Activated naive CD4-positive, alpha-beta T cell treated with anti-CD3 and anti-CD28 coated beads, Interleukin-2, amount 50 U/mL, for 24 hours (primary cell): ENCODE measurements around the gene SIRPG.
"Not testable (repeated sequence)": the region's sequence is repeated elsewhere in the genome, so short reads cannot be mapped to it uniquely, and the experiment has no call there.

ENCODE experiments used
- H3K27ac Mint-ChIP-seq: one replicate; pipeline ENCODE4 v1.8.0; 2021; ENCODE audit warnings: mild to moderate bottlenecking, mixed read lengths
- H3K27me3 Mint-ChIP-seq: one replicate; pipeline ENCODE4 v1.8.0; 2021; ENCODE audit warnings: mixed read lengths
- H3K36me3 Mint-ChIP-seq: one replicate; pipeline ENCODE4 v1.8.0; 2021; ENCODE audit warnings: mixed read lengths
- H3K4me1 Mint-ChIP-seq: one replicate; pipeline ENCODE4 v1.8.0; 2021; ENCODE audit warnings: mixed read lengths
- H3K4me3 Mint-ChIP-seq: one replicate; pipeline ENCODE4 v1.8.0; 2021; ENCODE audit warnings: mild to moderate bottlenecking, mixed read lengths
- H3K9me3 Mint-ChIP-seq: one replicate; pipeline ENCODE4 v1.8.0; 2021; ENCODE audit warnings: mixed read lengths

Gene SIRPG

DNA sequence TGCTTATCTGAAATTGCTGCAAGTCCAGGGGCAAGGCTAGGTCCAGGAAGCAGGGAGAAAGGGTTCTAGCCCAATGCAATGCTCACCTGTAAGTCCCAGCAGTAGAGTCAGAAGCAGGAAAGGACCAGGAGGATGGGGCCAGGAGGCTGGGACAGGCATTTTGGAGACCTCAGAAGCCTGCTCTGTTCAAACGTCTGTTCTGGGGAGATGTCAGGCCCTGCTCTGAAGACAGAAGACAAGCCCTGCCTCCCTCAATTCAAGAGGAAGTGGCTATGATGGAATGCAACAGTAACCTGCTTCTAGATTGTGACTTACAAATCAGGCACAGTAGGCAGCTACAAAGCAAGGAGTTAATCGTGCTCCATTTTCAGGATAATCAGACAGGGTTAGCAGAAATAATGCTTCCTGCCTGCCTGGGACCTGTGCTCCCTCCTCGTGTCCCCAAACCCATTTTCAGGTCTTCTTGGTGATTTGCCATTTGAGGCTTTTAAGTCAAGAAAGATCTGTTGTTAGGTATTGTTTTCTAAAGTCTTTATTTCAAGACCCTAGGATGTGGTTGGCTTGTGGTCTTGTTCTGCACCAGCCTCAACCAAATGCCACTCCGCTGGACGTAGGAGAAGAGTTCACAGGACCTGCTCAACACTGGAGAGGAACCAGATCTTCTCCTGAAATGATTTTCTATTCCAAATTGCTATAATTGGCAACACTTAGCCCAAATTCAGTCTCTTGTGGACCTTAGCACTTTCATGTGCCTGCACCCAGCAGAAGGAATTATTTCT, at the start of gene SIRPG:
SIRPG (minus strand) TSS at position 224 of the 779 bp plus-strand sequence; CDS start at position 159, 65 bp downstream.
- Mint-ChIP-seq H3K4me3 (peak within 1 kb of the TSS; percentile 90), H3K4me1 (peaks cover 94% of the 10 kb centered on the region), H3K9me3 (peaks cover 16% of the 10 kb centered on the region), H3K27me3 (no peaks in the 10 kb centered on the region), H3K27ac (peak within 1 kb of the TSS; percentile 99), H3K36me3 (peaks cover 45% of the 10 kb centered on the region)

DNA sequence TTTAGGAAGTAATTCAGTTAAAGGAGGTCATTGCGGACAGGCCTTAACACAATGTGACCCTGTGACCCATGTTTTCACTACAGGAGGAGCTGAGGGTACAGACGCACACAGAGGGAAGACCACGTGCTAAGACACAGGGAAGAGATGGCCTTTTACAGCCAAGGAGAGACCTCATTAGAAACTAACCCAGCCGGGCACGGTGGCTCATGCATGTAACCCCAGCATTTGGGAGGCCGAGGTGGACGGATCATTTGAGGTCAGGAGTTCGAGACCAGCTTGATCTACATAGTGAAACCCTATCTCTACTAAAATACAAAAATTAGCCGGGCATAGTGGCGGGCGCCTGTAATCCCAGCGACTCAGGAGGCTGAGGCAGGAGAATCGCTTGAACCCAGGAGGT, 49.3 kb upstream of the SIRPG start:
- Mint-ChIP-seq H3K36me3 (peaks cover 14% of the 10 kb centered on the region), H3K9me3 (peaks cover 14% of the 10 kb centered on the region), H3K4me1 (peaks cover 28% of the 10 kb centered on the region)
- H3K27ac Mint-ChIP-seq, H3K27me3 Mint-ChIP-seq, H3K4me3 Mint-ChIP-seq: not testable (repeated sequence)

DNA sequence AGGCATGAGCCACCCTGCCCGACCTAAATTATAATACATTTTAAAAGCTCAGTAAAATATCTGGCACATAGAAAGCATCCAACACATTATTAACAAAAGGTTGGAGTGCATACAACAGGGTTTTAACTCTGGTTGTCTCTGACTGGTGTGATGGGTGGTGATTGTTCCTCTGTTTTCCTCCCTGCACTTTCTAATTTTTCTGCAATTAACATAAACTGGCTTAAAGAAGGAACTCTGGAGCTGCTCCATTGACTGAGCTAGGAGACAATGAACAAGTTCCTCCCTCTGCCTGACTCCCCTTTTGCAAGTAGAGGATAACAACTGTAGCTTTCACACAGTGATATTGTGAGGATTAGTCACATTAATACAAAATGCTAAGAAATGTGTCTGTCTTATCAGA, 48.5 kb upstream of the SIRPG start:
- Mint-ChIP-seq H3K4me3 (no peak overlapping the region), H3K27ac (no peak overlapping the region), H3K27me3 (no peaks in the 10 kb centered on the region), H3K4me1 (peaks cover 28% of the 10 kb centered on the region), H3K36me3 (peaks cover 11% of the 10 kb centered on the region), H3K9me3 (peaks cover 14% of the 10 kb centered on the region)

GRCh38 chr20:1702855-1703254, 45.3 kb upstream of the SIRPG start:
- Mint-ChIP-seq H3K27me3 (no peaks in the 10 kb centered on the region), H3K27ac (no peak overlapping the region), H3K36me3 (peaks cover 17% of the 10 kb centered on the region), H3K9me3 (peaks cover 14% of the 10 kb centered on the region), H3K4me3 (no peak overlapping the region), H3K4me1 (peaks cover 27% of the 10 kb centered on the region)

DNA sequence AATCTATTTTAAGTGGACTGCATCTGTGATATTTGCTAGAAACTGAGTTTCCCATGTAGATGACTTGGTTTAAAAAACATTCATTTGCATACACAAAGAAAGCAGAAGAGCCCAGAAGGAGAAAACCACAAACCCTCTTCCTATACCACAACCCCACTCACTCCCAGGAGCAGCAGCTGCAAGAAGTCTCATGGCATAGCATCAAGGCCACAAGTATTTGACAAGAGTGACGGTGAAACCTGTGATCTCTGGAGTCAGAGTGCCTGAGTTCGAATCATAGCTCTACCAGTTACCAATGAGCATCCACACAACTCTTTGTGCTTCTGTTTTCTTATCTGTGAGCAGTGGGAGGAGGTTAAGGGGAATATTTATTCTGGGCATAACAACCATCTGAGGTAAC, 44.7 kb upstream of the SIRPG start:
- H3K4me3 Mint-ChIP-seq: no peak overlapping the region
- H3K9me3 Mint-ChIP-seq: peaks cover 14% of the 10 kb centered on the region
- no peaks in the 10 kb centered on the region for H3K27me3 Mint-ChIP-seq
- no peak overlapping the region for H3K27ac Mint-ChIP-seq
- H3K4me1 Mint-ChIP-seq: peaks cover 25% of the 10 kb centered on the region
- peaks cover 17% of the 10 kb centered on the region for H3K36me3 Mint-ChIP-seq

- Mint-ChIP-seq H3K4me3 (no peak overlapping the region), H3K27ac (no peak overlapping the region), H3K36me3 (peaks cover 17% of the 10 kb centered on the region), H3K27me3 (no peaks in the 10 kb centered on the region), H3K9me3 (peaks cover 14% of the 10 kb centered on the region), H3K4me1 (peaks cover 32% of the 10 kb centered on the region)
Measured at GRCh38 chr20:1700990-1701389, 43.4 kb upstream of the SIRPG start.

DNA sequence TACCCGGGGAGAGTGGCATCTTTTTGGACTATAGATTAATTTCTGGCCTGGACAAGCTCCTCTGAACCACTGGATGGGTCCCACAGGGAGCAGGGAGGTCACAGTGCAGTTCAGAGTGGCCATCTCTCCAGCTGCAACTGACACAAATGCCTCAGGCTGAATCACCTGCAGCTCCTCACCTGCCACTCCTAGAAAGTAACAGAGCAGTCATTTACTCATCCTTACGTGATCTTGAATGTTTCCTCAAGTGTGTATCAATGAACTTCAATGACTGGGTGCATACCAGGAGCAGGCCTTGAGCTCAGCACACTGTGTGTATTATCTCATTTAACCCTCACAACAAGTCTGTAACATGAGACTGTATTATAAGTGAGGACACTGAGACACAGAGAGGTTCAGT, 40.0 kb upstream of the SIRPG start:
- Mint-ChIP-seq H3K4me3 (no peak overlapping the region), H3K27ac (peak overlapping the region; percentile 26), H3K27me3 (no peaks in the 10 kb centered on the region), H3K4me1 (peaks cover 40% of the 10 kb centered on the region), H3K9me3 (peaks cover under 1% of the 10 kb centered on the region), H3K36me3 (peaks cover 17% of the 10 kb centered on the region)

GRCh38 chr20:1696521-1697209, 39.1 kb upstream of the SIRPG start:
- Mint-ChIP-seq H3K4me1 (peaks cover 42% of the 10 kb centered on the region), H3K27ac (peak overlapping the region; percentile 66), H3K9me3 (no peaks in the 10 kb centered on the region), H3K27me3 (no peaks in the 10 kb centered on the region), H3K36me3 (peaks cover 22% of the 10 kb centered on the region), H3K4me3 (peak overlapping the region; percentile 48)

- peaks cover 43% of the 10 kb centered on the region for H3K4me1 Mint-ChIP-seq
- no peaks in the 10 kb centered on the region for H3K27me3 Mint-ChIP-seq
- H3K9me3 Mint-ChIP-seq: no peaks in the 10 kb centered on the region
- H3K27ac Mint-ChIP-seq: no peak overlapping the region
- no peak overlapping the region for H3K4me3 Mint-ChIP-seq
- H3K36me3 Mint-ChIP-seq: peaks cover 24% of the 10 kb centered on the region
Measured at GRCh38 chr20:1694672-1695071, 37.1 kb upstream of the SIRPG start.

DNA sequence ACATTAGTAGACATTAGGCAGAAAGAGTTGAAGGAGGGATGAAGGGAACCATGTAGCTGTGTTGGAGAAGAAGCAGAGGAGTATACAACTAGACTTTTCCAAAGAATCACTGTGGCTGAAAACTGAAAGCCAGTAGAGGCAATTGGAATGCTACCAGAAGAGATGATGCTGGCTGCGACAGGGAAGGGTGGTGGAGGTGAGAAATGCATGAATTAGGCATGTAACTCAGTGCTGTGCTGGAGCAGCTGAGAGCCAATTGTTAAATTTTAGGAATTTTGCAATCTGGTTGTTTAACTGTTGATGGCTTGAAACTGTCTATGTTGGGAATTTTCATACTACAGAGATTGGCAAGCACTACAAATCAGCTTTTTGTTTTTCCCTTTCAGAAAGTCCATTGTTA, 35.8 kb upstream of the SIRPG start:
- H3K9me3 Mint-ChIP-seq: no peaks in the 10 kb centered on the region
- no peak overlapping the region for H3K4me3 Mint-ChIP-seq
- H3K4me1 Mint-ChIP-seq: peaks cover 50% of the 10 kb centered on the region
- no peaks in the 10 kb centered on the region for H3K27me3 Mint-ChIP-seq
- H3K27ac Mint-ChIP-seq: no peak overlapping the region
- H3K36me3 Mint-ChIP-seq: peaks cover 24% of the 10 kb centered on the region

DNA sequence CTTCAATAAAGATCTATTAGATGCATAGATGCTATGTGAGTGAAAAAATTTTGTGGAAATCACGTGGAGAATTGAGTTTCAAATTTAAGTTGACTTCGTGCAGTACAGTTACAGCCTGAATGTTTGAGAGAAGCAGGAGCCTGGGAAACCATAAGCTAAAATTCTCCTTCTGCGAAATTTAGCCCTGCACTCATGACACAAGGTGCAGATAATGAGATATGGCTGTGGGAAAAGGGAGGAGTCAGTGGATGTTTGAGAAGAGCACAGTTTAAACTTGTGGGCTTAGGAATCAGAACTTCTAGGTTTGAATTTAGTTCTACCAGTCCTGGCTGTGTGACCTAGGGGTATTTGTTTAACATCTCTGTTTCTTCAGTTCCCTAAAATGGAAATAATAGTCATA, 32.1 kb upstream of the SIRPG start:
- Mint-ChIP-seq H3K27me3 (no peaks in the 10 kb centered on the region), H3K27ac (peak overlapping the region; percentile 78), H3K36me3 (peaks cover 26% of the 10 kb centered on the region), H3K4me3 (peak overlapping the region; percentile 75), H3K4me1 (peaks cover 62% of the 10 kb centered on the region), H3K9me3 (no peaks in the 10 kb centered on the region)

DNA sequence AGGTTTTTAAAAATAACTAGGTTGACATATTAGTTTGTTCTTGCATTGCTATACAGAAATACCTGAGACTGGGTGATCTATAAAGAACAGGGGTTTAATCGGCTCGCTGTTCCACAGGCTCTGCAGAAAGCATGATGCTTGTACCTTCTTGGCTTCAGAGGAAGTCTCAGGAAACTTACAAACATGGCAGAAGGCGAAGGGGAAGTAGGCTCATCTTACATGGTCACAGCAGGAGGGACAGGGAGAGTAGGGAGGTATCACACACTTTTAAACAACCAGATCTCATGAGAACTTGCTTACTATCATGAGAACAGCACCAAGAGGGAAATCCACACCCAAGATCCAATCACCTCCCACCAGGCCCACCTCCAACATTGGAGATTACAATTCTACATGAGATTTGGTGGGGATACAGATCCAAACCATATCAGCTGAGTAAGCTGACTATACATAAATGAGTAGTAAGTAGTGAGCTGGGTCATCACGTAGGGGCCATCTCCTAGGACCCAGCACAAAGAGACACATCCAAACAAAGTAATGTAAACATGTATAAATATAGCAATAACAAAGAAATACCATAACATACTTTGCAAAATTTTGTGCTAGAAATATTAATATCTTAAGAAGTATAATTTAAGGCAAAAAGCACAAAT, 31.4 kb upstream of the SIRPG start:
- Mint-ChIP-seq H3K4me1 (peaks cover 65% of the 10 kb centered on the region), H3K27ac (peak overlapping the region; percentile 86), H3K9me3 (no peaks in the 10 kb centered on the region), H3K27me3 (no peaks in the 10 kb centered on the region), H3K4me3 (peak overlapping the region; percentile 75), H3K36me3 (peaks cover 29% of the 10 kb centered on the region)

- peaks cover 43% of the 10 kb centered on the region for H3K36me3 Mint-ChIP-seq
- peak overlapping the region; percentile 89 for H3K4me3 Mint-ChIP-seq
- peaks cover 6% of the 10 kb centered on the region for H3K9me3 Mint-ChIP-seq
- H3K27ac Mint-ChIP-seq: peak overlapping the region; percentile 93
- no peaks in the 10 kb centered on the region for H3K27me3 Mint-ChIP-seq
- H3K4me1 Mint-ChIP-seq: peaks cover 81% of the 10 kb centered on the region
Measured at GRCh38 chr20:1687053-1687452, 29.5 kb upstream of the SIRPG start.

- H3K27ac Mint-ChIP-seq: peak overlapping the region; percentile 93
- H3K27me3 Mint-ChIP-seq: no peaks in the 10 kb centered on the region
- peaks cover 41% of the 10 kb centered on the region for H3K36me3 Mint-ChIP-seq
- peaks cover 8% of the 10 kb centered on the region for H3K9me3 Mint-ChIP-seq
- H3K4me1 Mint-ChIP-seq: peaks cover 81% of the 10 kb centered on the region
- peak overlapping the region; percentile 89 for H3K4me3 Mint-ChIP-seq
Measured at GRCh38 chr20:1686151-1686748, 28.7 kb upstream of the SIRPG start.

- peak overlapping the region; percentile 89 for H3K4me3 Mint-ChIP-seq
- no peaks in the 10 kb centered on the region for H3K27me3 Mint-ChIP-seq
- H3K9me3 Mint-ChIP-seq: peaks cover 8% of the 10 kb centered on the region
Measured at GRCh38 chr20:1685304-1686052, 27.9 kb upstream of the SIRPG start.

More at GRCh38 chr20:1685304-1686052, 27.9 kb upstream of the SIRPG start:
- H3K36me3 Mint-ChIP-seq: peaks cover 45% of the 10 kb centered on the region
- H3K27ac Mint-ChIP-seq: peak overlapping the region; percentile 93
- peaks cover 87% of the 10 kb centered on the region for H3K4me1 Mint-ChIP-seq
